ENCODE results near the gene CLASP1. TPM values are rescaled to one million over a fixed set of nuclear protein-coding genes. Genes with fewer than 3 reads are reported as not detected.
A peak's percentile ranks its signal among the peaks of the same experiment; 100 is the strongest.

Gene CLASP1
- total and polyA plus RNA-seq, 2 experiments from 2014 or later = 16.6 to 56.3 TPM

GRCh38 chr2:121524685-121525425 is 124.4 kb downstream of the CLASP1 start:
- no peaks in the 10 kb centered on the region for H3K9me2 ChIP-seq (ENCODE audit: insufficient read depth)
- Mint-ChIP-seq H3K36me3 (ENCODE audit: low read depth) (peaks cover 29% of the 10 kb centered on the region), H3K4me1 (peaks cover 32% of the 10 kb centered on the region), H3K4me3 (no peak overlapping the region), H3K9me3 (no peaks in the 10 kb centered on the region), H3K27me3 (ENCODE audit: insufficient read depth, low read depth, poor library complexity) (peaks cover 2% of the 10 kb centered on the region), H3K27ac (peak overlapping the region; percentile 51; the same call in 1 of the 2 replicates)
- DNase-seq (ENCODE audit: low spot score) (no peak), ATAC-seq (peak; percentile 67)
- H3K27ac ChIP-seq (ENCODE audit: low read depth) = peak overlapping the region; percentile 69; the same call in 1 of the 2 replicates
- H3K36me3 ChIP-seq (ENCODE audit: insufficient read depth) = peaks cover 7% of the 10 kb centered on the region
- peaks cover 10% of the 10 kb centered on the region for H3K4me1 ChIP-seq (ENCODE audit: insufficient read depth)
- H3K27me3 ChIP-seq (ENCODE audit: insufficient read depth) = no peaks in the 10 kb centered on the region
- no peak overlapping the region for H3K4me3 ChIP-seq
- H3K4me2 ChIP-seq = no peak overlapping the region
- no peak overlapping the region for H2AFZ ChIP-seq
- no peak for TF ChIP-seq EZH2 (IDR thresholded peaks at IDR 0.05; ENCODE audit: low read depth, unreplicated experiment)
- no peak for TF ChIP-seq NANOG (IDR thresholded peaks at IDR 0.05; ENCODE audit: borderline replicate concordance)
- no peak for TF ChIP-seq EZH2phosphoT487 (IDR thresholded peaks at IDR 0.05; ENCODE audit: unreplicated experiment)
- no peak for TF ChIP-seq JUNB (IDR thresholded peaks at IDR 0.05; ENCODE audit: unreplicated experiment)
- TF ChIP-seq CREB1 (CRISPR knock-in tag; IDR thresholded peaks at IDR 0.05; ENCODE audit: low read depth) = no peak
- TF ChIP-seq, protein P1, sequence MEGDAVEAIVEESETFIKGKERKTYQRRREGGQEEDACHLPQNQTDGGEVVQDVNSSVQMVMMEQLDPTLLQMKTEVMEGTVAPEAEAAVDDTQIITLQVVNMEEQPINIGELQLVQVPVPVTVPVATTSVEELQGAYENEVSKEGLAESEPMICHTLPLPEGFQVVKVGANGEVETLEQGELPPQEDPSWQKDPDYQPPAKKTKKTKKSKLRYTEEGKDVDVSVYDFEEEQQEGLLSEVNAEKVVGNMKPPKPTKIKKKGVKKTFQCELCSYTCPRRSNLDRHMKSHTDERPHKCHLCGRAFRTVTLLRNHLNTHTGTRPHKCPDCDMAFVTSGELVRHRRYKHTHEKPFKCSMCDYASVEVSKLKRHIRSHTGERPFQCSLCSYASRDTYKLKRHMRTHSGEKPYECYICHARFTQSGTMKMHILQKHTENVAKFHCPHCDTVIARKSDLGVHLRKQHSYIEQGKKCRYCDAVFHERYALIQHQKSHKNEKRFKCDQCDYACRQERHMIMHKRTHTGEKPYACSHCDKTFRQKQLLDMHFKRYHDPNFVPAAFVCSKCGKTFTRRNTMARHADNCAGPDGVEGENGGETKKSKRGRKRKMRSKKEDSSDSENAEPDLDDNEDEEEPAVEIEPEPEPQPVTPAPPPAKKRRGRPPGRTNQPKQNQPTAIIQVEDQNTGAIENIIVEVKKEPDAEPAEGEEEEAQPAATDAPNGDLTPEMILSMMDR (conservative IDR thresholded peaks at IDR 0.05; ENCODE audit: low read depth in 2 of 2) = no peak
- no peak for TF ChIP-seq ZNF462 (CRISPR knock-in tag; IDR thresholded peaks at IDR 0.05)
- no peak for TF ChIP-seq POLR2AphosphoS5 (IDR thresholded peaks at IDR 0.05; ENCODE audit: low read depth)
- no peak for TF ChIP-seq ETS1 (IDR thresholded peaks at IDR 0.05)
- TF ChIP-seq ZNF331 (CRISPR knock-in tag; IDR thresholded peaks at IDR 0.05; ENCODE audit: low read depth) = no peak
- no peak for TF ChIP-seq REST (IDR thresholded peaks at IDR 0.05; ENCODE audit: unreplicated experiment)
- no peak for TF ChIP-seq STAT1 (IDR thresholded peaks at IDR 0.05; ENCODE audit: unreplicated experiment)
- TF ChIP-seq ZNF114 (CRISPR knock-in tag; IDR thresholded peaks at IDR 0.05) = no peak
- peaks cover 14% of the 10 kb centered on the region; the same call in 1 of the 2 replicates for H4K20me1 ChIP-seq (replicated peaks; ENCODE audit: insufficient read depth)
- peaks cover 31% of the 10 kb centered on the region for H3K79me2 ChIP-seq (replicated peaks; ENCODE audit: insufficient read depth)
- no peaks in the 10 kb centered on the region for H3F3A ChIP-seq (replicated peaks; ENCODE audit: low read depth)
